HepG2 (cell line): ENCODE results near the gene JMJD6. TPM values are rescaled to one million over a fixed set of nuclear protein-coding genes. Genes with fewer than 3 reads are reported as not detected.
A peak's percentile ranks its signal among the peaks of the same experiment; 100 is the strongest.

Experiments
- CCAR2 ChIP-seq: fragments of 200-400 bp; formaldehyde crosslinking; optimal IDR thresholded peaks from 2 replicates; pipeline ENCODE3; 2018; ENCODE audit warnings: low read depth, mild to moderate bottlenecking, low read length, moderate library complexity
- DMAP1 ChIP-seq: IDR thresholded peaks from 2 replicates; pipeline ENCODE4 v1.6.1; 2016
- DR1 ChIP-seq: sonication (generic); formaldehyde crosslinking; IDR thresholded peaks from 2 replicates; pipeline ENCODE4 v1.8.0; 2021; ENCODE audit warnings: mild to moderate bottlenecking, missing genetic modification reagents, inconsistent platforms
- EED ChIP-seq: sonication (generic); formaldehyde crosslinking; IDR thresholded peaks from 2 replicates; pipeline ENCODE4 v1.5.0; 2020; ENCODE audit warnings: mild to moderate bottlenecking, missing genetic modification reagents
- FOSL1 ChIP-seq: sonication (generic); formaldehyde crosslinking; IDR thresholded peaks from 2 replicates; pipeline ENCODE4 v1.9.0; 2021; ENCODE audit warnings: missing genetic modification reagents, borderline replicate concordance
- GFI1 ChIP-seq: sonication (generic); formaldehyde crosslinking; IDR thresholded peaks from 2 replicates; pipeline ENCODE4 v1.5.0; 2020; ENCODE audit warnings: missing genetic modification reagents, mild to moderate bottlenecking, borderline replicate concordance
- GLI4 ChIP-seq: sonication (generic); formaldehyde crosslinking; IDR thresholded peaks from 2 replicates; pipeline ENCODE4 v1.5.1; 2020; ENCODE audit warnings: missing genetic modification reagents, mild to moderate bottlenecking, moderate library complexity, borderline replicate concordance
- GZF1 ChIP-seq: sonication (generic); formaldehyde crosslinking; IDR thresholded peaks from 2 replicates; pipeline ENCODE4 v1.5.1; 2020; ENCODE audit warnings: mild to moderate bottlenecking, missing genetic modification reagents
- HES4 ChIP-seq: sonication (generic); formaldehyde crosslinking; IDR thresholded peaks from 2 replicates; pipeline ENCODE4 v1.9.0; 2021; ENCODE audit warnings: mild to moderate bottlenecking, missing genetic modification reagents, borderline replicate concordance
- MIER2 ChIP-seq: IDR thresholded peaks from 2 replicates; pipeline ENCODE4 v1.6.1; 2016; ENCODE audit warnings: missing biosample characterization, missing genetic modification reagents
- NCOA2 ChIP-seq: sonication (generic); formaldehyde crosslinking; IDR thresholded peaks from 2 replicates; pipeline ENCODE4 v1.8.0; 2022; ENCODE audit warnings: inconsistent platforms
- NCOR1 ChIP-seq: fragments of 200-600 bp; sonication (generic); IDR thresholded peaks from 2 replicates; pipeline ENCODE4 v1.7.0; 2017; ENCODE audit warnings: antibody characterized with exemption, low read length, borderline replicate concordance
- NFYC ChIP-seq: IDR thresholded peaks from 2 replicates; pipeline ENCODE4 v1.6.1; 2016; ENCODE audit warnings: missing genetic modification reagents, missing compliant biosample characterization
- NKX3-1 ChIP-seq: sonication (generic); formaldehyde crosslinking; IDR thresholded peaks from 2 replicates; pipeline ENCODE4 v1.5.0; 2020; ENCODE audit warnings: missing genetic modification reagents
- TBL1XR1 ChIP-seq: fragments of 150-350 bp; IDR thresholded peaks from 2 replicates; pipeline ENCODE4 v1.6.1; 2014; ENCODE audit warnings: borderline replicate concordance, low read length; ENCODE audit not compliant: partially characterized antibody
- TCF12 ChIP-seq, 2 experiments: fragments of 450-650 bp in 1 of 2; sonication (generic) in 1 of 2; formaldehyde crosslinking in 1 of 2; IDR thresholded peaks; 2 replicates each; pipeline versions ENCODE4 v1.6.1 to v1.8.0; 2017 to 2022; ENCODE audit warnings: antibody characterized with exemption in 1 of 2, mild to moderate bottlenecking in 1 of 2, missing genetic modification reagents in 1 of 2, moderate library complexity in 1 of 2
- TEAD2 ChIP-seq: sonication (generic); formaldehyde crosslinking; IDR thresholded peaks from 2 replicates; pipeline ENCODE4 v1.9.0; 2021; ENCODE audit warnings: missing genetic modification reagents
- TRIM24 ChIP-seq: sonication (generic); formaldehyde crosslinking; IDR thresholded peaks from 2 replicates; pipeline ENCODE4 v1.8.0; 2022; ENCODE audit warnings: mild to moderate bottlenecking, missing genetic modification reagents
- U2AF2 ChIP-seq: fragments of 200-400 bp; formaldehyde crosslinking; IDR thresholded peaks from 2 replicates; pipeline ENCODE4 v1.6.1; 2017; ENCODE audit warnings: low read depth, mild to moderate bottlenecking, low read length
- ZFP37 ChIP-seq: sonication (generic); formaldehyde crosslinking; IDR thresholded peaks from 2 replicates; pipeline ENCODE4 v1.4.0; 2020; ENCODE audit warnings: missing genetic modification reagents, borderline replicate concordance
- ZMYM4 ChIP-seq: sonication (generic); formaldehyde crosslinking; IDR thresholded peaks from 2 replicates; pipeline ENCODE4 v1.8.1; 2023; ENCODE audit warnings: mild to moderate bottlenecking, missing genetic modification reagents
- ZNF414 ChIP-seq: sonication (generic); formaldehyde crosslinking; IDR thresholded peaks from 2 replicates; pipeline ENCODE4 v1.5.0; 2020; ENCODE audit warnings: missing genetic modification reagents
- ZNF484 ChIP-seq: sonication (generic); formaldehyde crosslinking; IDR thresholded peaks from 2 replicates; pipeline ENCODE4 v1.5.1; 2020; ENCODE audit warnings: mild to moderate bottlenecking, low read depth, missing genetic modification reagents, borderline replicate concordance
- ZNF883 ChIP-seq: sonication (generic); formaldehyde crosslinking; IDR thresholded peaks from 2 replicates; pipeline ENCODE4 v1.5.1; 2020; ENCODE audit warnings: mild to moderate bottlenecking, missing genetic modification reagents; ENCODE audit errors: not compliant biosample characterization
- ZSCAN21 ChIP-seq: sonication (generic); formaldehyde crosslinking; IDR thresholded peaks from 2 replicates; pipeline ENCODE4 v1.8.0; 2022; ENCODE audit warnings: mild to moderate bottlenecking, missing genetic modification reagents, moderate library complexity, borderline replicate concordance
- polyA plus RNA-seq, 8 experiments: library from polyadenylated mRNA; depleted of rRNA in 3 of 8; stranded (reverse) in 7 of 8; unstranded in 1 of 8; fragments of >200 nt; fragmentation: Illumina TruSeq in 4 of 8; extraction: Trizol in 4 of 8; gene quantifications; 2 replicates each; pipeline versions ENCODE4 v1.2.1 to v1.2.3, GENCODE V29; 2011 to 2016; ENCODE audit warnings: low read depth in 4 of 8, missing spikeins in 1 of 8, mixed read lengths in 1 of 8; ENCODE audit not compliant: insufficient read depth in 1 of 8
- total RNA-seq, 5 experiments: library from RNA; depleted of rRNA; stranded (reverse); fragments of >200 nt; fragmentation: Illumina TruSeq; extraction: Trizol; gene quantifications; 2 replicates each; pipeline ENCODE4 v1.2.3, GENCODE V29; 2016; ENCODE audit warnings: low read depth in 1 of 5
- TF ChIP-seq, protein P1 (sequence below): sonication (generic); formaldehyde crosslinking; IDR thresholded peaks from 2 replicates; pipeline ENCODE4 v1.4.0; 2020; ENCODE audit warnings: missing genetic modification reagents, borderline replicate concordance

JMJD6 gene
- total and polyA plus RNA-seq, 2 of the 13 experiments (the other 11 are each of a cell fraction or from before 2014, with no cell fraction given): 33.6 to 41.0 TPM

DNA sequence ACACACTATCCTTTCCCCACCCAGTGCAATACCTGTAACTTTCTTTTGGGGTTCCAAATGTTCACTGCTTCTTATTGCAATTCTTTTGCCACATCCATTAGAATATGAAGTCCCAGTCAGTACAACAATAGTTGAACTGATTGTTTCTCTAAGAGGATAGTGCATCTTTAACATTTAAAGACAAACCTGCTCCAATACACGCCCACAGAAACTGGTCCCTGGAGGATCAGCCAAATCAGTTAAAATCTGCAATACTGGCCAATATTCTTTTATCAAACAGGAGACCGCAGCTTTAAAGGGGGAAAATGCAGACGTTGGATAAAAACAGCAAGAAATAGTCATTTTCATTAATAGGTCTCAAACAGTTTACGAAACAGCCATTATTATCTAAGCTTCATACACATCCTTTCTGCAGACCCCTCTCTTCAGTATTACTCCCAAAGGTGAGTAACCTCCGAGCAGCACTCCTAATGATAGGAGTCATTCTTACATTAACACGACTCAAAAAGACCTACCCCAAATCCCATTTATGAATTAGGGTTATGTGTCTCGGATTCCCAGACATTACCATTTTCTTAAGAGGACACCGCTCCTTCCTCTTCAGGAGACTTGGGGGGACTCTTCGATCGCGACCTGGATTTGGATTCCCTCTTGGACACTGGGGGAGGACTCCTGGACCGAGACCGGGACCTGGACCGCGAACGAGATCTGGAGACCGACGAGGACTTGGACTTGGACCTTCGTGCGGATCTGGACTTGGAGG lies 9.4 kb upstream of the JMJD6 start (continued):
- TF ChIP-seq EED (CRISPR knock-in tag): no peak
- TF ChIP-seq GLI4 (CRISPR knock-in tag): no peak
- no peak for TF ChIP-seq ZNF883
- no peak for TF ChIP-seq ZNF484 (CRISPR knock-in tag)
- TF ChIP-seq CCAR2: no peak
- peak; percentile 11; the same call in 1 of the 2 replicates for TF ChIP-seq NFYC (CRISPR knock-in tag)
- no peak for TF ChIP-seq GFI1 (CRISPR knock-in tag)
- TF ChIP-seq TCF12 (IDR thresholded peaks at IDR 0.05): no peak
- TF ChIP-seq TCF12 (CRISPR knock-in tag; IDR thresholded peaks at IDR 0.05): peak; percentile 47; the same call in 1 of the 2 replicates
- no peak for TF ChIP-seq DR1
- no peak for TF ChIP-seq ZNF414 (CRISPR knock-in tag)
- peak; percentile 60; the same call in 1 of the 2 replicates for TF ChIP-seq NKX3-1 (CRISPR knock-in tag)
- no peak for TF ChIP-seq FOSL1 (CRISPR knock-in tag)
- TF ChIP-seq DMAP1 (CRISPR knock-in tag): no peak
- no peak for TF ChIP-seq ZSCAN21 (CRISPR knock-in tag)
- no peak for TF ChIP-seq ZFP37 (CRISPR knock-in tag)
- TF ChIP-seq GZF1 (CRISPR knock-in tag): no peak
- TF ChIP-seq NCOR1: no peak
- TF ChIP-seq HES4: no peak
- no peak for TF ChIP-seq ZMYM4 (CRISPR knock-in tag)
- TF ChIP-seq TBL1XR1: no peak
- TF ChIP-seq MIER2 (CRISPR knock-in tag): no peak
- TF ChIP-seq TRIM24 (CRISPR knock-in tag): no peak
- no peak for TF ChIP-seq NCOA2 (CRISPR knock-in tag)
- TF ChIP-seq U2AF2: no peak
- TF ChIP-seq TEAD2 (CRISPR knock-in tag): no peak
- TF ChIP-seq, protein P1, sequence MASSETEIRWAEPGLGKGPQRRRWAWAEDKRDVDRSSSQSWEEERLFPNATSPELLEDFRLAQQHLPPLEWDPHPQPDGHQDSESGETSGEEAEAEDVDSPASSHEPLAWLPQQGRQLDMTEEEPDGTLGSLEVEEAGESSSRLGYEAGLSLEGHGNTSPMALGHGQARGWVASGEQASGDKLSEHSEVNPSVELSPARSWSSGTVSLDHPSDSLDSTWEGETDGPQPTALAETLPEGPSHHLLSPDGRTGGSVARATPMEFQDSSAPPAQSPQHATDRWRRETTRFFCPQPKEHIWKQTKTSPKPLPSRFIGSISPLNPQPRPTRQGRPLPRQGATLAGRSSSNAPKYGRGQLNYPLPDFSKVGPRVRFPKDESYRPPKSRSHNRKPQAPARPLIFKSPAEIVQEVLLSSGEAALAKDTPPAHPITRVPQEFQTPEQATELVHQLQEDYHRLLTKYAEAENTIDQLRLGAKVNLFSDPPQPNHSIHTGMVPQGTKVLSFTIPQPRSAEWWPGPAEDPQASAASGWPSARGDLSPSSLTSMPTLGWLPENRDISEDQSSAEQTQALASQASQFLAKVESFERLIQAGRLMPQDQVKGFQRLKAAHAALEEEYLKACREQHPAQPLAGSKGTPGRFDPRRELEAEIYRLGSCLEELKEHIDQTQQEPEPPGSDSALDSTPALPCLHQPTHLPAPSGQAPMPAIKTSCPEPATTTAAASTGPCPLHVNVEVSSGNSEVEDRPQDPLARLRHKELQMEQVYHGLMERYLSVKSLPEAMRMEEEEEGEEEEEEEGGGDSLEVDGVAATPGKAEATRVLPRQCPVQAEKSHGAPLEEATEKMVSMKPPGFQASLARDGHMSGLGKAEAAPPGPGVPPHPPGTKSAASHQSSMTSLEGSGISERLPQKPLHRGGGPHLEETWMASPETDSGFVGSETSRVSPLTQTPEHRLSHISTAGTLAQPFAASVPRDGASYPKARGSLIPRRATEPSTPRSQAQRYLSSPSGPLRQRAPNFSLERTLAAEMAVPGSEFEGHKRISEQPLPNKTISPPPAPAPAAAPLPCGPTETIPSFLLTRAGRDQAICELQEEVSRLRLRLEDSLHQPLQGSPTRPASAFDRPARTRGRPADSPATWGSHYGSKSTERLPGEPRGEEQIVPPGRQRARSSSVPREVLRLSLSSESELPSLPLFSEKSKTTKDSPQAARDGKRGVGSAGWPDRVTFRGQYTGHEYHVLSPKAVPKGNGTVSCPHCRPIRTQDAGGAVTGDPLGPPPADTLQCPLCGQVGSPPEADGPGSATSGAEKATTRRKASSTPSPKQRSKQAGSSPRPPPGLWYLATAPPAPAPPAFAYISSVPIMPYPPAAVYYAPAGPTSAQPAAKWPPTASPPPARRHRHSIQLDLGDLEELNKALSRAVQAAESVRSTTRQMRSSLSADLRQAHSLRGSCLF (CRISPR knock-in tag): no peak
